ENCODE data around the gene SLC38A5.

- no peak for TF ChIP-seq TAF1 (CRISPR knock-in tag; IDR thresholded peaks at IDR 0.05)
- TF ChIP-seq ZNF510 (CRISPR knock-in tag; IDR thresholded peaks at IDR 0.05; ENCODE audit: low read depth) = no peak
- TF ChIP-seq ZZZ3 (CRISPR knock-in tag; IDR thresholded peaks at IDR 0.05; ENCODE audit: borderline replicate concordance) = no peak
- TF ChIP-seq STAG1 (CRISPR knock-in tag; IDR thresholded peaks at IDR 0.05) = no peak
- no peak for TF ChIP-seq FOXK2 (IDR thresholded peaks at IDR 0.05)
- no peak for TF ChIP-seq ZNF614 (CRISPR knock-in tag; IDR thresholded peaks at IDR 0.05; ENCODE audit: borderline replicate concordance)
- TF ChIP-seq HMGXB4 (CRISPR knock-in tag; IDR thresholded peaks at IDR 0.05; ENCODE audit: borderline replicate concordance in 1 of 2, low read depth in 1 of 2) = no peak
- TF ChIP-seq TRIM22 (IDR thresholded peaks at IDR 0.05) = no peak
- no peak for TF ChIP-seq CTCF (CRISPR knock-in tag; IDR thresholded peaks at IDR 0.05)
- no peak for TF ChIP-seq MLX (CRISPR knock-in tag; IDR thresholded peaks at IDR 0.05)
- no peak for TF ChIP-seq ZNF747 (CRISPR knock-in tag; IDR thresholded peaks at IDR 0.05; ENCODE audit: borderline replicate concordance)
- TF ChIP-seq CCAR2 (optimal IDR thresholded peaks at IDR 0.05; ENCODE audit: low read depth, low read length) = no peak
Observed at GRCh38 chrX:48471504-48471903, 1.4 kb upstream of the SLC38A5 start.

Data from HepG2 (cell line).